Activated T-helper 1 cell treated with anti-CD3 and anti-CD28 coated beads, Interleukin-2, amount 50 U/mL, for 16 hours (primary cell): Measurements from ENCODE around the gene MRPL3.

Source experiments
- DNase-seq, 2 donors: peaks; one replicate each; pipeline ENCODE4 v3.0.0-alpha.2; 2020; ENCODE audit warnings: low read depth in 1 of 2, low spot score in 1 of 2

The MRPL3 gene

DNA sequence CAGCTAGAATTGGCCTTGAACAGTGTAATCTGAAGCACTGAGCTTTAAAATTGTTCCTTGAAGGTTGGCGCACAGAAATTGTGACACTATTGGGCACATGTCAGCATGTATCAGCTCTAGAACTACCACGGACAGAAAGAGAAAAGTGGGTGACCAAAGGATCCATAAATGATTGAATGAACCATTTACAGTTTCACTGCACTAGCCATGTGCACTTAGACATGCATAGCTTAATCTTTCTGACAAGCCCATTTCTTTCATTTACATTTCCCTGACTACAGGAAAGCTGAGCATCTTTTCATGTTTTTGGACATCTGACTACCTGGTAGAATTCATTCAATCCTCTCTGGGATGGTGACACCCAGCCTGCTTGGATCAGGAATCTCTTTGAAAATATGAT, 85.0 kb downstream of the MRPL3 start:
- no peak for DNase-seq
